KBM-7 (cell line): Measurements from ENCODE around the gene OGFR.

Experiments used
- DNase-seq: peaks from one replicate; pipeline ENCODE4 v3.0.0-alpha.2; 2015
- in situ Hi-C: fragments of 300-500 bp; cut with MboI; formaldehyde crosslinking; loops from 2 replicates; pipeline ENCODE4 v1.14.3; 2020; ENCODE audit warnings: low sequenced_read_pairs, low pct_unique_long_range_greater_than_20kb, mixed read lengths

The OGFR gene

DNA sequence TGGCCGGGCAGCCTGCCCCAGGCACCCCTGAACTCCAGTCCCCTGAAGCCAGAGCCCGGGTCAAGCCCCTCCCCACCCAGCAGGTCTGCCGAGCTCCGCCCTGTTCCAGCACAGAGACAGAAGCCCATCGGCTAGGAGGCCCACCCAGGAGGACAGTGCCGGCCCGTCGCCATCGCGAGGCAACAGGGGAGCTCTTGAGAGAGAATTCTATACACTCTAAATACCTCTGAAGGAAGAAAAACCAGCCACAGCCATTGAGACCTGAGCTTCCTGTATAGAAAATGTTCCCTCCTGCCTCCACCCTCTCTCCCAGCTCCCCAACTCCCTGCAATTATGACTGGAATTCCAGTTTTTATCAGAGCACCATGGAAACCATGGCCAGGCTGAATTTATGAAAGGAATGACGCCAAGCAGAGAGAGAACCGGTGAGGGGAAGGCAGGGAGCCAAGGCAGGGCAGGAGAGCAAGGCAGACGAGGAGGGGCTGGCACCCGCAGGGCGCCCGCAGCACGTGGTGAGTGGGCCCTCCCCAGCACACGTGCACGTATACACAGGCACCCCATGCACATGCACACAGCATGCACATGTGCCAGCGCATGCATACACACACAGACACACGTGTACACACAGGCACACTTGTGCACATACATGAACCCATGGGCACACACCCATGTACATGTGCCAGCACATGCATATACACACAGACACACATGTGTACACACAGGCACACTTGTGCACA is 35.9 kb upstream of the OGFR start:
- DNase-seq: no peak
- in situ Hi-C loops: no loop called here

GRCh38 chr20:62769346-62770071 is 35.1 kb upstream of the OGFR start:
- in situ Hi-C loops: no loop called here

DNA sequence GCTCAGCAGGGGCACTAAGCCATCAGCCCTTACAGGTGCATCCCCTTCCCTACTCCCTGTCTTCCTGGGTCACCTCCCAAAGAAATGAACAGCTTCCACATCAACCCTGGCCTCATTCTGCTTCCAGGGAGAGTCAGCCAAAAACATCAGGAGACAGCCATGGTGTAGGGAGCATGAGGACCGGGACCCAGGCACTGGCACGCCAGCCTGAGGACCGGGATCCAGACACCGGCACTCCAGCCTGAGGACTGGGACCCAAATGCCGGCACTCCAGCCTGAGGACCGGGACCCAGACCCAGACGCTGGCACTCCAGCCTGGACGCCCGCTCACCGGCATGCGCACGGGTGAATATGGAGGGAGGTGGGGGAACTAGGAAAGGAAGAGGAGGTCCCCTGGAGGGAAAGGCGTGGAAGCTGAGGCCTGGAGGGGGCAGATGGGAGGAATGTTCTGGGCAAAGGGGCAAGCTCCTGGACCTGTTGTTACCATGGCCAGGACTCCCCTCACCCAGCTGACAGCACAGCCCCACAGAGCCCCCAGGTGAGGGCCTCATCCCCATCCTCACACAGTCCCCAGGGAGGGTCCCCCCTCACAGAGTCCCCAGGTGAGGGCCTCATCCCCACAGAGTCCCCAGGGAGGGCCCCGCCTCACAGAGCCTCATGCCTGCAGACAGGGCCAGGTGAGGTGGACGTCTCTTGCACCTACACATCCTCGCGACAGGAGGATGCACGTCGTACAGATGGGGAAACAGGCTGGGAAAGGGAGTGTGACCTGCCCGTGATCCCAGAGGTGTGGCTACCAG is 34.3 kb upstream of the OGFR start:
- in situ Hi-C loops: no loop called here
- DNase-seq: no peak

More at GRCh38 chr20:62769346-62770071, 35.1 kb upstream of the OGFR start:
- no peak for DNase-seq

- in situ Hi-C loops: no loop called here
- DNase-seq: no peak
These were observed 33.7 kb upstream of the OGFR start for GRCh38 chr20:62770916-62771315.

GRCh38 chr20:62771396-62772102 is 33.1 kb upstream of the OGFR start:
- no peak for DNase-seq
- in situ Hi-C loops: no loop called here

- in situ Hi-C loops: no loop called here
These were observed 32.5 kb upstream of the OGFR start for GRCh38 chr20:62772103-62772611.

GRCh38 chr20:62772619-62772989 is 32.0 kb upstream of the OGFR start:
- in situ Hi-C loops: no loop called here
- DNase-seq: no peak

More at GRCh38 chr20:62772103-62772611, 32.5 kb upstream of the OGFR start:
- DNase-seq: no peak

DNA sequence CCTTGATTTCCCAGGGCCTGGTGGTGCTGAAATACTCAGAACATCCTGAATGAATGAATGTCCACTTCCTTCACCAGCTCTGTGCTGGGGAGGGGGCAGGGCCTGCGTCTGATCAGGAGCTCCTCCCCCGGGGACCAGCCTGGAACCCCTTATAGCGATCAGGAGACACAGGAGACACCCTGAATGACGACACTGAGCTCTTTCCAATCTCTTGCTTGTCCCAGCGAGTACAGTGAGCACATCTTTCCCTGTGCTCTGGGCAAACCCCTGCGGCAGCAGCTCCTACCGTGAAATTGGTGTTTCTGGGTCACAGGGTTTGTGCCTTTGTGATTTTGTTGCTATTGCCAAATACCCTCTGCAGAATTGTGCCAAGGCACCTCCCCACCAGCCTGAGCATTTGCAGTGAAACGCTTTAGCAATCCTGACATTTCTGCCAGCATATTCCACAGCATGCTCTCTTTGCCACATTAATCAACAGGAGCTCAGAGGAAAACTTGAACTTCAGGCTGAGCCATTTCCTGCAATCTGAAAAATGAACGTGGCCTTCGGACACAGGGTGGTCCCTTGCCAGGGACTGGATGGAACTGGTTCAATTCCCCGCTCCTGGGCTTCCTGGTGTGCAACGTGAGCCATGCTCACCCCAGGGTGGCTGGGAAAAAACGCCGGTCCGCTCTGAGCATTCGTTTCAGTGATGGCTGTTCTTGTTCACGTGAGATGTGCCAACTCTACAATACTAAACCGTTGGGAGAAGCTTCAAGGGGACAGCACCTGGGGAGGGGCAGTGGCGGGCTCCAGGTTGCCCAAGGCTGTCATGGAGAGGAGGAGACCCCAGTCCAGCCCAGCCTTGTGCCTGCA is 31.4 kb upstream of the OGFR start:
- DNase-seq: no peak
- in situ Hi-C loops: no loop called here

DNA sequence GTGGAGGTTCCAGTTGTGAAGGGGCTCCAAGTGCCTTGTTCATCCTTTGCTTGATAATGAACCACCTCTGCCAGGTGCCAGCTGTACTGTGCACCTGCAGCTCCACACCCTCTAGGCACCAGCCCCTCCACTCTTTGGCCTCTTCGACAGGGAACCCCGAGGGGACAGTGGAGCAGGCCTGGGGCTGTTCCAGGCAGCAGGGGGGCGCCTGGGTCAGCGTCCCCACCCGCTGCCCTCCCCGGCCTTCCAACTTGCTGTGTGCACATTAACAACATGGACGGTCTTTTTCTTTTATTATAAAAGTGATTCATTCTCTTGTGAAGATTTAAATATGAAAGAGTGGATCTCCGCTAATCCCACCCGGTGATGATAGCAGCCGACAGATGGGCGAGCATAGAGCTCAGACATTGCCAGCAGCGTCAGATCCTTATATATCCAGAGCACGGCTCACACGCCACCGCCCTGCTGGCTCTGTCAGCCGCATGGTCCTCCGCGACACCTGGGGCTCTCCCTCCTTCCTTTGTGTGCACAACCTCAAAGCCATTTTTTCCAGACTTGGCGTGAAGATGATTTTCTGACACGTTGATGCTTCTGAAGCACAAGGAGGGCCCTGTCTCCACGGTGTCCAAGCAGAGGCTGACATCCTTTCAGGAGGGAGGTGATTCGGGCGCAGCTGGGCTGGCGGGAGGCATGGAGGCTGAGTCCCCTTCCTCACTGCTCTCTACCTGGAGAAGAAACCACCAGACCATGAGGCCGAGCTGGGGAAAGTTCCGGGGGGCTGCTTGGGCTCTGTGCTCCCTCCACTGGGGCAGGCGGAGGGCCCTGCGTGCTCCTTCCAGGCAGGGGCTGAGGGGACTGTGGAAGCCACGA is 30.6 kb upstream of the OGFR start:
- no peak for DNase-seq
- in situ Hi-C loops: no loop called here

DNA sequence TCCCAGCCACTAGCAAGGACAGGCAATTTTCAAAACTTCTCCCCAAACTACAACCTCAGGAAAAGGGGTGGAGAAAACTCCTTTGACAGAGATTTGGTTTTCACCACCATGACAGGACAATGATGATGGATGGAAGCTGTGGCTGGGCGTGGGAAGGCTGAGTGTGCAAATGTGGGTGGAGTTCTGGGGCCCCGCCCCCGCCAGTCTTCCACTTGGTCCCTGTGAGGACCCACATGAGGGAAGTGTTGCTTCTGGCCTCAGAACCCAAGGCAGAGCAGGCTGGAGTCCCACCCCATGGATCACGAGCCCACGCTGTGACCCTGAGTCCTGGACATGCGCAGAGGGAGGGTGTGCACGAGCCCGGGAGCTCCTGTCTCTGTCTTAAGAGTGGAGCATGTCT is 29.9 kb upstream of the OGFR start:
- peak; percentile 73 for DNase-seq
- in situ Hi-C loops: no loop called here

GRCh38 chr20:62775206-62775605 is 29.4 kb upstream of the OGFR start:
- in situ Hi-C loops: no loop called here

GRCh38 chr20:62776035-62776691 is 28.5 kb upstream of the OGFR start:
- in situ Hi-C loops: no loop called here
- DNase-seq: no peak

More at GRCh38 chr20:62775206-62775605, 29.4 kb upstream of the OGFR start:
- DNase-seq: no peak

DNA sequence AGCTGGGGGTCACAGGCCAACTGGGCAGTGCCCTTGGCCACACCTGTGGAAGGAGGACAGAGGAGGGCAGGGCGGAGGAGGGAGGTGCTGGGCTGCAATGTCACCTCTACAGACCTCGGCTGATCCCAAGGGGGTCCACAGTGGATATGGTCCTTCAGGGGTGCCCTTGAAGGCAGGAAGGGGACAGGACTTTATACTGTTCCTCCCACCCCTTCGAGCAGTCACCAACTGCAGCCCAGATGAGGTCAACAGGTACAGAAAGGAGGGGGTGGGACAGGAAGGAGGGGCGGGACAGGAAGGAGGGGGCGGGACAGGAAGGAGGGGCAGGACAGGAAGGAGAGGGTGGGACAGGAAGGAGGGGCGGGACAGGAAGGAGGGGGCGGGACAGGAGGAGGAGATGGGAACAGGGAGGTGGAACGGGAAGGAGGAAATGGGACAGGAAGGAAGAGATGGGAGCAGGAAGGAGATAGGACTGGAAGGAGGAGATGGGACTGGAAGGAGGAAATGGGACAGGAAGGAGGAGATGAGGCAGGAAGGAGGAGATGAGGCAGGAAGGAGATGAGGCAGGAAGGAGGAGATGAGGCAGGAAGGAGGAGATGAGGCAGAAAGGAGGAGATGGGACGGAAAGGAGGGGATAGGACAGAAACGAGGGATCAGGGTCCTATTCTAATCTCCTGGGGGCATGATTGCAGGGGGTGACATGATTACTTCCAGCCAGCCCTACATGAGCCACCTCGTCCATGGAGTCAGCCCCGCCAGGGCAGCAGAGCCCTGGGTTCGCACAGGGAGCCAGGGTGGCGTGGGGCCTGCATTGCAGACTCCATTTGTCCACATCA is 27.7 kb upstream of the OGFR start:
- DNase-seq: peak; percentile 23

DNA sequence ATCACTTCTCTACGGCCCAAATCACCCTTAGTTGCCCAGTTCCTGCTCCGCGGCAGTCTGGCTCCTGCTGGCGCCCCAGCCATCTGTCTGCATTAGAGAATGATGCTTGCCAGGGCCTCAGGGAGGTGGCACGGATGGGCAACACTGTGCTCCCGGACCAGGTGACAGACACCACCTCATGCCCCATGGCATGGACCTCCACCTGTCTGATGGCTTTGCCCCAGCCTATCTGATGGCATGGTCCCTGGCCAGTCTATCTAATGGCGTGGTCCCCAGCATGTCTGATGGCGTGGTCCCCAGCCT is 27.2 kb upstream of the OGFR start:
- in situ Hi-C loops: no loop called here

More for the DNA sequence above, 27.7 kb upstream of the OGFR start:
- in situ Hi-C loops: no loop called here

GRCh38 chr20:62778058-62778457 is 26.6 kb upstream of the OGFR start:
- DNase-seq: no peak

More for the DNA sequence above, 27.2 kb upstream of the OGFR start:
- DNase-seq: no peak

More at GRCh38 chr20:62778058-62778457, 26.6 kb upstream of the OGFR start:
- in situ Hi-C loops: no loop called here
